Medulla oblongata (tissue), 1 donor: Measurements from ENCODE around the gene CLEC4G.
"Not testable (repeated sequence)": the region's sequence is repeated elsewhere in the genome, so short reads cannot be mapped to it uniquely, and the experiment has no call there.

Experiments
- DNase-seq: peaks from one replicate; pipeline ENCODE4 v3.0.0-alpha.2; 2015; ENCODE audit errors: extremely low spot score

CLEC4G gene

GRCh38 chr19:7746903-7747884, 15.3 kb upstream of the CLEC4G start, which contains the start of gene CD209:
TSS of gene CD209 (minus strand) at chr19:7747534. CDS start at chr19:7747511, 23 bp downstream.
- peak; percentile 6 for DNase-seq

DNA sequence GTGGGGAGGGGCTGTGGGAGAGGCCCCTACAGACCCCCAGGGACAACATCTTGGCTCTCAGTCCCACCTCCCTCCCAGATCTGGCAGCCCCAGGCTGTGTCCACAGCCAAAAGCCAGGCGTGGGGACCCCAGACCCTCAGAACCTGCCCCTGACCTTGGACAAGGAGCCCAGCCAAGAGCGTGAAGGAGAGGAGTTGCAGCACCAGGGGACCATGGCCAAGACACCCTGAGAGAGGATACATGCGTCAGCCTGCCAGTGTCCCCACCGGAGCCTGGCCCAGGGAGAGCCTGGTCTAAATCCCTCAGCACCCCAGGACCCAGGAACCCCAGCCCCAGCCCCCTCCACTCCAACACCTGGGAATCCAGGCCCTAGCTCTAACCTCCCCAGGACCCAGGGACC, 14.4 kb upstream of the CLEC4G start:
- not testable (repeated sequence) for DNase-seq

DNA sequence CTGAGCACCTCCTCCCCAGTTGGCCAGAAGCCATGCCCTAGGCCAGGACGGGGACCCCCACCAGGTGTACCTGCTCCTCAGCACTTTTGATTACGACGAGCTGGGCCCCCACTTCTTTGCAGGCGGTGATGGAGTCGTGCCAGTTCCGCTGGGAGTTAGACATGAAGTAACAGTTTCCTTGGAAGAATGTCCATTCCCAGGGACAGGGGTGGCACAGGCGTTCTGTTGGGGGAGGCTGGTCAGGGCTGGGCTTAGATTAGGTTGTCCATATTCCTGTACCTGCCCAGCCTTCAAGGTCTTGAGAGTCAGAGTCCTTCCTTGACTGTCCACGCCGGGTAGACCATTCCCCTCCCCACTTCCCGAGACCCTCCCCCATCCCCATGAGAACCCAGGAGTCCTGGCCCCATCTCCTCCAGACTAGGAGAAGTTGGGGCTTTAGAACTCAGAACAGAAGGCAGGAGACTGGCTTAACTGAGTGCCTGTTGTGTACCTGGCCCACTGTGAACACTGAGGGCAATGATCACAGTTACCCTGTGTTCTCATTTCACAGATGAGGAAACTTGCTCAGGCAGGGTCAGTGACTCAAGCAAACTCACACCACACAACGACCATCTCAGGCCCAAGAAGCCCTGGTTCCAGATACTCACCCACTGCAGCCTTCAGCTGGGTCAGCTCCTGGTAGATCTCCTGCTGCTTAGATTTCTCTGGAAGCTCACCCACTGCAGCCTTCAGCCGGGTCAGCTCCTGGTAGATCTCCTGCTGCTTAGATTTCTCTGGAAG, 13.2 kb upstream of the CLEC4G start:
- no peak for DNase-seq

- DNase-seq = no peak
These were observed 12.4 kb upstream of the CLEC4G start for GRCh38 chr19:7744199-7744786.

DNA sequence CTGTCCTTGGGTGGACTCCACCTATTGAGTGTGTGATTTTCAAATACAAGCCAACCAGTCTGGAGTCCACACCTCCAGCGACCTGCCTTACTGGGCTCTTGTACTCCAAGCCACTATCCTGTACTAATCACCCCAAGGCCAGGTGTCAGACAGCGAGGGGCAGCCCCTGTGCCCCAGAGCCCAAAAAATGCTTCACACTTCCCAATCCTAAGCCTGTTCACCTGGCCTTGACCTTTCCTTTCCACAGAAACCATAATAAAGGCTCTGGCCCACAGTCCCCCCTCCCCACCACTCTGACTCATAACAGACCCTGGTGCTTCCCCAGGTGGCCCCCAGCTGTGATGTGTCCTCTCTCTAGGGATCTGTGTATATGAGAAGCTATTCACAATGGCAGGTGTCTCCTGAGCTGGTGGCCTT, 11.5 kb upstream of the CLEC4G start:
- no peak for DNase-seq

DNA sequence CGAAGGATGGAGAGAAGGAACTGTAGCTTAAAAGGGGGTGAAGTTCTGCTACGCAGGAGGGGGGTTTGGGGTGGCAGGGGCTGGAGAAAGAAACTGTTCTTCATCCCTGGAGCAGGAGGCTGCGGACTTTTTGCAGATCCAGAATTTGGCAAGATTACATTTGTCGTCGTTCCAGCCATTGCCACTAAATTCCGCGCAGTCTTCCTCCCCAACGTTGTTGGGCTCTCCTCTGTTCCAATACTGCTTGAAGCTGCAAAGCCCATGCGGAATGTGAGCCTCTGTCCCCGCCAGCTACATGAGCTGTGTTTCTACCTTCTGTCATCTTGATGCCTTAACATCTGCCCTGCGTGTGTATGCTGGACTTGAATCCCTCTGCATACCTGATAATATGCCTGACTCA, 11.1 kb upstream of the CLEC4G start:
- DNase-seq = no peak

DNA sequence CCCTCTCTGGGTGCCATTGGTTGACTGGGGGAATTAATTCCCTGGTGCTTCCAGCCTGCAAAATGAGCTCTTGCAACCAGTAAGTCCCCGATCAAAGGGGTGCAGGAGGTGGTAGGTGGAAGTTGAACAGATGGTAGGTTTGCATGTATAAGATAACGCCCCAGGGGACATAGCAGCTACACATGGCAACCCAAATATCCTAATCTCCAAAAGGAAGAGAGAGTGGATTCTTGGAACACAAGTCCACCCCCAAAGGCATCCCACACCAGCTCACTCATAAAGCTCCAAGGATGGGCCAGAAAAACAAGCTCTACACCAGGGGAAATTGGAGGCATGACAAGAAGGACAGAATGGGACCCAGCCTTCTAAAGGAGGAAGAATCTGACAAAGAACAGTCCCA, 10.7 kb upstream of the CLEC4G start:
- no peak for DNase-seq

GRCh38 chr19:7740682-7741054, 8.8 kb upstream of the CLEC4G start:
- no peak for DNase-seq

- DNase-seq = no peak
These were observed 8.1 kb upstream of the CLEC4G start for GRCh38 chr19:7739801-7740681.

- no peak for DNase-seq
These were observed 7.4 kb upstream of the CLEC4G start for GRCh38 chr19:7739211-7739755.

GRCh38 chr19:7738023-7738422, 6.1 kb upstream of the CLEC4G start:
- DNase-seq = no peak

- no peak for DNase-seq
These were observed 5.3 kb upstream of the CLEC4G start for GRCh38 chr19:7737215-7737614.

DNA sequence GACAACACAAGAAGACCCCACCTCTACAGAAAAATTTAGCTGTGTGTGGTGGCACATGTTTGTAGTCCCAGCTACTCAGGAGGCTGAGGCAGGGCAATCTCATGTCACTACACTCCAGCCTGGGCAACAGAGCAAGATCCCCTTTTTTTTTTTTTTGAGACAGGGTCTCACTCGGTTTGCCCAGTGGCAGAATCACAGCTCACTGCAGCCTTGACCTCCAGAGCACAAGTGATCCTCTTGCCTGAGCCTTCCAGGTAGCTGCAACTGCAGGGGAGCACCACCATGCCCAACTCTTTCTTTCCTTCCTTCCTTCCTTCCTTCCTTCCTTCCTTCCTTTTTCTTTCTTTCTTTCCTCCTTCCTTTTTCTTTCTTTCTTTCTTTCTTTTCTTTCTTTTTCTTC, 4.2 kb upstream of the CLEC4G start:
- DNase-seq = no peak

DNA sequence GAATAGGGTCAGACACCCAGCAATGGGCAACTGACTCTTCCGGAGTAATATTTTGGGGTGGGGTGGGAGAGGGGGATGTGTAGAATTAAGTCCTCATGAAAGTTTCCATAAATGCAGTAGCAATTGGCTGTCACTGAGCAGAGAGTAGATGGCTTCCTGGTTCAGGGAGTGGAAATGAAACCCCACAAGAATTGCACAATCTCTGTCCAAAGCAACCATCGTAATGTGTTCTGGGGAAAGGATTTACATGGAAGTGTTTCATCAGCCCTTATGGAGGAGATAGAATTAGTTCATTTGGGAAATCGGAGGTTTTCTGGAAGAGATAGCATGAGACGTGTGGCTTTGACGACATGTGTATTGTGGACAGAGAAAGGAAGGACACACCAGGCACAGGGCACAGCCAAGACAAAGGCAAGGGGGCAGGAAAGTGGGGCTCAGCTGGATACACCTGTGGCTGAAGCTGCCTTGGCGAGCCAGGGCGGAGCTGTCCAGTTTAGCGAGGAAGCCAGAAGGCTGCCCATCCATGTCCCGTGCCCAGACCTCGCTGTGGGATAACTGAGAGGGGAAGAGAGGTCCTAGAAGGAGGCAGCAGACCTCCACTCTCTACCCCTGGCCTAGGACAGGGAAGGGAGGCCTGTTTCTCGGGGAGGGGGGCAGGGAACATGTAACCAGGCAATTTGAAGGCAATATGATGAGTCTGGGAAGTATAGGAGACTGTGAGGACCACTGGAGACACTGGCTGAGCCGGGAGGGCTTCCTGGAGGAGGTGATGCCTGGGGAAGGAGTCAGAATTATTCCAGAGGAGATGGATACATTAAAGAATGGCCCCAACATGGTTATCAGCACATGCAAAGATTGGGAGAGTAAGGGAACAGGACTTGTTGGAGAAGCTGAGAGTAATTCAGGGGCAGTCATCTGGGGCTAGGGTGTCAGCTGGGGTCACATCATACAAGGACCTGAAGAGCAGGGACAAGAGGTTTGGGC, 2.6 kb upstream of the CLEC4G start:
- peak; percentile 54 for DNase-seq

GRCh38 chr19:7733376-7733775, 1.5 kb upstream of the CLEC4G start:
- no peak for DNase-seq

DNA sequence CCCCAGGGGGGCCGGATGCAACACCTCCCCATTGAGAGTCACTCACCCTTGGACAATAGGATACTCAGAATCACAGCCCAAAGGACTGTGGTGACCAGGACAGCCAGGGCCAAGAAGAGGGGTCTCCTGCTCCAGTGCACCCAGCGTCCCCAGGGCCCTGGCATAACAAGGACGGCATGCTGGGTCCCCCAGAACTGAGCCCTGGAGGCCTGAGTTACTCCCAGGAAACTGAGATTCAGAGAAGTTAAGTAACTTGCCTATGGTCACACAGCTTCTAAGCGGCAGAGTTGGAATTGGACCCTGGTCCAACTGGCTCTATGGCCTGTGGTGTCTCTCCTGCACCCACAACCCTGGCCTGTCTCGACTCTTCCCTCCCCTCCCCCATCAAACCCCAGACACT, 295 bp downstream of the CLEC4G start:
- no peak for DNase-seq

GRCh38 chr19:7731218-7731595, 703 bp downstream of the CLEC4G start:
- no peak for DNase-seq

DNA sequence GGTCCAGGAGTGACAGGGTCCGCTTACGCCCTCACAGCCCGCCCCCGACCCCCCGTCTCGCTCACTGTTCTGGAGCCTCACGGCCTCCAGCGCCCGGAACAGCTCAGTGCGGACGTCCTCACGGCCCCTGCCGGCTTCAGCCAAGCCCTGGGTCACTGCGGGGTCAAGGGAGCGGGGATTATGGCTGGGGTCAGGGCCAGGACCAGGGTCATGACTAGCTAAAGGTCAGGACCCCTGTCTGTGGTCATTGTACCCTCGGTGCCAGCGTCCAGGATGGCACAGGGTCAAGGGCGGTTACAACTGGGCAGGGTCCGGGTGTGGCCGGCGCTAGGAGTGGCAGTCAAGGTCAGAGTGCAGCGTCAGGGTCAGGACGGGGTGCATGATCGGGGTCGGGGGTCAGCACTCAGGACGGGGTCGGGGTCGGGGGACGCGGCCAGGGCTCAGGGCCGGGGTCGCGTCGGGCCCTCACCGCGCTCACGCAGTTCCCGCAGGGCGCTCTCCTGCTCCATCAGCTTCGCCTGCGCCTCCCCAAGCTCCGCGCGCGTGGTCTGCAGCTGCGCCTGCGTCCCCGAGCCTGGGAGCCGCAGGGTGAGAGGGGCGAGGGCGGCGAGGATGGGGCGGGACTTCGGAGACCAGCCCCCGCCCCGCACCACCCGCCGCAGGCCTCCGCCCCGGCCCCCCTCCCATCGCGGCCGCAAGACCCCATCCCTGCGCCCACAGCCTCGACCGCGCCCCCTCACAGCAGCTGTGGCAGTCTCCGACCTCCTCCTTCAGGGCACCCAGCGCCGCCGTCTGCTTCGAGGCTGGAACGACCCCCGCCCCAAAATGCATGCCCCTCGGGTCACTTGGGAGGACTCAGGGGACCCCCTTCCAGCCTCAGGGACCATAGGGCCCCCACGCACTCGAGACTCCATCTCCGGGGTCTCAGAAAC, 1.4 kb downstream of the CLEC4G start:
- DNase-seq = no peak

- DNase-seq = no peak
These were observed 2.1 kb downstream of the CLEC4G start for GRCh38 chr19:7729831-7730285.
